ENCODE measurements around the gene SYT5.

SYT5 gene

GRCh38 chr19:55223291-55224037, 43.4 kb upstream of the SYT5 start:
- H3K4me3 ChIP-seq (ENCODE audit: low read depth, low read length): no peak overlapping the region
- TF ChIP-seq MYC (IDR thresholded peaks at IDR 0.05; ENCODE audit: low read depth, low read length) (no peak), POLR2A (IDR thresholded peaks at IDR 0.05; ENCODE audit: extremely low read depth, insufficient read length) (no peak), MAX (IDR thresholded peaks at IDR 0.05; ENCODE audit: low read depth, low read length) (no peak), CTCF (IDR thresholded peaks at IDR 0.05; ENCODE audit: low read depth, low read length) (no peak)
- DNase-seq (ENCODE audit: low read depth): no peak

GRCh38 chr19:55220525-55220924, 40.4 kb upstream of the SYT5 start:
- TF ChIP-seq POLR2A (IDR thresholded peaks at IDR 0.05; ENCODE audit: extremely low read depth, insufficient read length) (no peak), CTCF (IDR thresholded peaks at IDR 0.05; ENCODE audit: low read depth, low read length) (no peak), MAX (IDR thresholded peaks at IDR 0.05; ENCODE audit: low read depth, low read length) (no peak), MYC (IDR thresholded peaks at IDR 0.05; ENCODE audit: low read depth, low read length) (no peak)
- DNase-seq (ENCODE audit: low read depth): no peak
- no peak overlapping the region for H3K4me3 ChIP-seq (ENCODE audit: low read depth, low read length)

GRCh38 chr19:55216461-55217198, 36.5 kb upstream of the SYT5 start:
- TF ChIP-seq CTCF (IDR thresholded peaks at IDR 0.05; ENCODE audit: low read depth, low read length) (no peak), MAX (IDR thresholded peaks at IDR 0.05; ENCODE audit: low read depth, low read length) (0 out of 2 replicates have a peak, but pooled peaks have one; percentile 28), MYC (IDR thresholded peaks at IDR 0.05; ENCODE audit: low read depth, low read length) (peak; percentile 65; the same call in 1 of the 2 replicates)
- H3K4me3 ChIP-seq (ENCODE audit: low read depth, low read length): peak overlapping the region; percentile 21
- DNase-seq (ENCODE audit: low read depth): peak; percentile 92

GRCh38 chr19:55213547-55213946, 33.5 kb upstream of the SYT5 start:
- DNase-seq (ENCODE audit: low read depth): no peak
- TF ChIP-seq MYC (IDR thresholded peaks at IDR 0.05; ENCODE audit: low read depth, low read length): no peak
- TF ChIP-seq CTCF (IDR thresholded peaks at IDR 0.05; ENCODE audit: low read depth, low read length): no peak
- no peak for TF ChIP-seq POLR2A (IDR thresholded peaks at IDR 0.05; ENCODE audit: extremely low read depth, insufficient read length)
- no peak for TF ChIP-seq MAX (IDR thresholded peaks at IDR 0.05; ENCODE audit: low read depth, low read length)
- H3K4me3 ChIP-seq (ENCODE audit: low read depth, low read length): no peak overlapping the region

GRCh38 chr19:55212447-55212846, 32.4 kb upstream of the SYT5 start:
- DNase-seq (ENCODE audit: low read depth): peak; percentile 56
- no peak overlapping the region for H3K4me3 ChIP-seq (ENCODE audit: low read depth, low read length)
- TF ChIP-seq CTCF (IDR thresholded peaks at IDR 0.05; ENCODE audit: low read depth, low read length) (peak; percentile 48), MAX (IDR thresholded peaks at IDR 0.05; ENCODE audit: low read depth, low read length) (no peak)

Data from NB4 (cell line).